GM19467 (cell line): ENCODE data around the gene TMPRSS4.

Experiments
- ATAC-seq: cut with Tn5 transposase; IDR thresholded peaks from one replicate; pipeline ENCODE4 v1.9.1; 2021; ENCODE audit warnings: mild to moderate bottlenecking, moderate library complexity; ENCODE audit not compliant: unreplicated experiment

Gene TMPRSS4

DNA sequence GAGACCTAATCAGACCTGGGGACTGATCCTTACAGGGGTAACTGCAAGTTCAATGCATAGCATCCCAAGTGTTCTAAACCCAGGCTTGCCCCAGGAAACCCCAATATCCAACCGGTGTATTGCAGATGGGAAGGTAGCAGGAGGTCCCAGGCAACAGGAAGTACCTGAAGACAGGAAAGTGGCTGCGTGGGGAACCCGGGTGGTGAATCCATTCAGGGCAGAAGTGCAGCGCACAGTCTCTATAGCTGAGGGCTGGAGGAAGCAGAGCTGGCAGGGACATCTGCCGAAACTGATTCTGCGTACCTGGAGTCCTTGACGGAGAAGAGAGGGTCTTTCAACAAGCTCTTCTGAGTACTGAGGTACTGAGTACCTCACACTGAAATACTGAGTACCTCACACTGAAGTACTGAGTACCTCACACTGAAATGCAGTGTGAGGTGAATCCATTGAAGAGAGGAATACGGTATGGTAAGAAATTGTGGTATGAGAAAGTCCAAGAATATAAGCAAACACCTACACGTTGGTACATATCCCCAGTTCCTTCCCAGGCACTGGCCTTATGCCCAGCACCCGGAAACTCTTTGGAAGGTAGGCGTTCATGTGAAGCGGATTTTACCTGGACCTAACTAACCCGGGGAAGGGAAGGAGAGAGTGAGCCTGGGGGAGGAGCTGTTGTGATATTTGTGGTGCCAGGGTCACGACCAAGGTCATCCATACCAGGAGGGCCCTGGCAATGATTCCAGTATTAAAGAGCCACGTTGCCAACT, 55.7 kb downstream of the TMPRSS4 start:
- no peak for ATAC-seq

DNA sequence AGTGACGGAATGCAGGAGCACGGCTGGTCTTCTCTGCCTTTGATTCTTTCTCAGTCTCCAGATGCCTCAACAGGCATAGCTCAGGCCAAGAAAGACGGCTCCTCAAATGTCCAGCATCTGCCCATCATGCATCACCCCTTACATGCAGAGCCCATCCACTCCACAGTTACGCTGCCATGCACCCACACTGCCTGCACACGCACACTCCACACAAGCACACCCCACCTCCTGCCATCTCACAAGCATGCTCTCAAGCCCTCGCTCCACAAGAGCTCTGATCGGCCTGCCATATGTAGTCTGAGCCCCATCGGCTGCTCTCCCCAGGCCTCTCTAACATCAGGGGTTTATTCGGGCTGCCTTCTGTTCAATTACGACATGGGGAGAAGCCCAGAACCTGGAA, 56.9 kb downstream of the TMPRSS4 start:
- ATAC-seq = no peak

DNA sequence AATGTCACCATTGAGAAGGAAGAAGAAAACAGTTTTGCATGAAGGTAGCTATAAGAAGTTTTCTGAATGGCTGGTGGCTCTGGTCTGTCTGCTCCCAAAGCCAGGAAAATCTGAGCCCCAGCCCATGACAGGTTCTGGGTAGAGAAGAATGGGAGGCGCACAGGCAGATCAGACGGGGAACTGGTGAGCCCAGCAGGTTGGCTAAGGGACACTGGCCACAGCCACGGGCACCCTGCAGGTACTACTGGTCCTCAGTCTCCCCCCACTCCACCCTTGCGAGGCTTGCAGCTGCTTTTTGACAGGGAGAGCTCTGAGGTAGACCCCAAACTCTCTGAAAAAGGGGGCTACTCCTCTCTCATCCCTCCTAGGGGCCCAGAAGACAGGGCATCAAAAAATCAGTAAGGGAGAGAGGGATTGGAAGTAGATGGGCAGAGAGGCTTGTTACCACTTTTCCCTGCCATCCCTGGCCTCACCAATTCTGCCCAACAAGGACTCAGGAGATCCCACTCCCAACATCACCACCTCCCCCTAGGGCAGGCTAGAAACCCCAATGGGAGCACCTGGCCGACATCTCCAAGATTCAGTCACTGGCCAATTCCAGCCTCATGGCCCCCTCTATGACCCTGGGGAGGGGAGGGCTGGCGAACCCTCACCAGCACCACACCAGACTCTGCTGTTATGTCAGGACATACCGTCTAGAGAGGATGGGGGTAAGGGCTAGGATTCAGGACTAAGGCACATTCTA, 58.3 kb downstream of the TMPRSS4 start:
- ATAC-seq = no peak

DNA sequence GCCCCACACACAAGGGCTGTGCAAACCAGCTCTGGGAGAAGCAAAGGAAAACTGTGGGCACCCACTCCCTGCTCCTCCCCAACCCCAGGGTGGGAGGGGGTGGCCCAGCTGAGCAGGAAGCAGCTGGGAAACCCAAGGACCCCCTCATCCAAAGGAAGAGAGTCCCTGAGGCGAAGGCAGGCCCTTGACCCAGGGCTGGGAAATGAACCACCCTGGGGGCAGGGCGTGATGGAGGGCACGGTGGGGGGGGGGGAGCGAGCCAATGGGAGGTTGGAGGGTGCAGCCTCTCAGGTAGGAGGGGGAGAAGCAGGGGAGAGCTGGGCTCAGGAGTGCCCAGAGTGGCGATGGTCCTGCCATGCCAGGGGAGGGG, 58.9 kb downstream of the TMPRSS4 start:
- no peak for ATAC-seq

DNA sequence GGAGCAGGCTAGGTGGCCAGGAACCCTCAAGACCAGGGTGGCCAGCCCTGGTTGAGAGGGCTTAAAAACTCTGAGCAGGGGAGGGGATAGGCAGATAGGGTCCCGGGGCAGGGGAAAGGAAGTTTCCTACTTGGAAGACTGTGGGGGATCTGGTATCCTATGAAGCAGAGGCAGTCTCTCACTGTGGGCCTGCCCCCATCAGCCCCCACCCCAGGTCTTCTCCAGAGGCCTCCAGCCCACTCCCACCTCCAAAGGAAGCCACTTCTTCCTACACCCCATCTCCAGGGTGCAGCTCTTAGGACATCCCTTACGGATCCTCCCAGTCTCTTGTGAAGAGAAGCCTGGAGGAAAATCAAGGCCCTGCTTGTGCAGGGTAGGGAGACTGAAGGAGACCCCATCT, 59.5 kb downstream of the TMPRSS4 start:
- ATAC-seq = no peak

DNA sequence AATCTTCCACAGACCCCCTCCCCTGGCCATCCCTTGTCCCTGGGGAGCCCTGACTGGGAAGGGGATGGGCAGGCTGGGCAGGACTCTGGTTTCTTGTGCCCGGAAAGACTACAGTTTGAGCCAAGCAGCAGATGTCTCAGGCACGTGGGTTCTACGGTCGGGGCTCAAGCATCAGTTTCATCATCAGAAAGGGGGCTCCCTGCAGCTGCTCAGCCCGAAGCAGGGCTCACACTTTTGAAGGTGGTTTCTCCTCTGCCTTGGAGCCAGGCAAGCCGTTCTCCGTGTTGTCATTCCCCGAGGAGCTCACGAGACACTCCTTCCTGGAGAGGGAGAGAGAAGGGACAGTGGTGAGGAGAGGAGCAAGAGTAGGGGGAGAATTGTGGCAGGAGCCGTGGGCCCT, 59.9 kb downstream of the TMPRSS4 start:
- no peak for ATAC-seq

DNA sequence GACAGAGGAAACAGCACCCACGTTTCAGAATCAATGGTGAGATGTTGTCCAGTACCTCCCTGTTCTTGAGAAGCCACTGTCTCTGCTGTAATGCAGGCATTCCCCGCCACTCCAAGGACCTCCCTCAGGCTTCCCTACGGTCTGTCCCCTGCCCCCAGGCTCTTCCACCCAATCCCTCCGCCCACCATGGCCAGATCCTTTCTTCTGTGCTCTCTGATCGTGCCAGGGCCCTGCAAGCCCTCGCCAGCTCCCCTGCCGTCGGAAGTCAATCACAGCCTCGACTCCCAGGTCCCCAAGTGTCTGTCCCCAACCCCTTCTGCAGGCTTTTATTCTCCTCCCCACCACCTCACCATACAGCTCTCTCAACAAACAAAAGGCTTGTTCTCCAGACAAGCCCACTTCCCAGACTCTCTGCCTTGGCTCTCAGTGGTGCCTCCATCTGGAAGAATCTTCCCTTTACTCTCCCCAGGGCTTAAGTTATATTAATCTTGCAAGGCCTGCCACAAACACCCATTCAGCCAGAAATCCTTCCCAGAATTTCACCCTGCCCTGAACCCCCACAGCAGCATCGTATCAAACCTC, 62.1 kb downstream of the TMPRSS4 start:
- no peak for ATAC-seq

DNA sequence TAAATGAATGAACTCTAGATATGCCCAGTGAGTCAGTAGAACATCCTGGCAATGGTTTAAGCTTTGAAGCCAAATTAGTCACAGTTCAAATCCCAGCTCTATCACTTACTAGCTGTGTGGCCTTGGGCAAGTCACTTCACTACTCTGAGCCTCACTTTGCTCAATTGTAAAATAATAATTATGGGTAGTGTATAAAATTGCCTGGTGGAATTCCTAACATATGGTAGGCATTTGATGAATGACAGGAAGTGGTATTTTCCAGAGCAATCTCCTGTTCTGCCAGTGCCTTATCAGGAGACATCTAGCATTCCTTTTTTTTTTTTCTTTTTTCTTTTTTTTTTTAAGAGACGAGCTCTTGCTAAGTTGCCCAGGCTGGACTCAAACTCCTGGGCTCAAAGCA, 62.7 kb downstream of the TMPRSS4 start:
- no peak for ATAC-seq

DNA sequence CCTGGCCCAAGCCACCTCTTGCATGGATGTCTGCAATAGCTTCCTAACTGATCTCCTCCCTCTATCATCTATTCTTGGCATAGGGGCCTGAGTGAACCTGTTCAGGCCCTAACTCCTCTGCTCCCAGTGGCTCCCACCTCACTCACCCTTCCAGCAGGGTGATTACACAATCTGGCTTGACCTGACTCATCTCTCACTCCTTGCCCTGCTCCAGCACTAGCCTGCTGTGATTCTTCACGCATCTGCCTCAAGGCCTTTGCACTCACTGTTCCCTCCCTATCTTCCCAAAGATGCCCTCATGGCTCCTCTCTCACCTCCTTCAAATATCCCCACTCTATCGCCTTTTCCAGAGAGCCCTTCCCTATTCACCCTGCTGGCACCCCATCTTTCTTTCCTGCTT, 65.2 kb downstream of the TMPRSS4 start:
- no peak for ATAC-seq

DNA sequence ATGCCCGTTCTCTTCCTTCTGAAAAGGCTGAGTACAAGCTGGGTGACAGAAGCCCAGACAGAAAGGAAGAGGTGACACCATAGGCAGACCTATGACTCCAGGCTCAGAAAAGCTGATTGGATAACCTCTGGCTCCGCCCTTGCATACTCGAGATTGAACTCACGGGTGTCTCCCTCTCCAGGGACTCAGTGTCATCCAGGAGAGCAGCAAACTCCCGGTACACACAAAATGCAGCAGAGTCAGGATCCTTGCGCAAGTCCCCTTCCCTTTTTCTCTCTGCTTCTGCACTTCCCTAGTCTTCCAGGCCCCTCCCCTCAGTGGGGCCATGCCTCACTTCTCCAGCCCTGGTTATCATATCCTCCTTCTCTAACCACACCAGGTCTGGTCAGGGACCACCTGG, 65.9 kb downstream of the TMPRSS4 start:
- ATAC-seq = no peak

DNA sequence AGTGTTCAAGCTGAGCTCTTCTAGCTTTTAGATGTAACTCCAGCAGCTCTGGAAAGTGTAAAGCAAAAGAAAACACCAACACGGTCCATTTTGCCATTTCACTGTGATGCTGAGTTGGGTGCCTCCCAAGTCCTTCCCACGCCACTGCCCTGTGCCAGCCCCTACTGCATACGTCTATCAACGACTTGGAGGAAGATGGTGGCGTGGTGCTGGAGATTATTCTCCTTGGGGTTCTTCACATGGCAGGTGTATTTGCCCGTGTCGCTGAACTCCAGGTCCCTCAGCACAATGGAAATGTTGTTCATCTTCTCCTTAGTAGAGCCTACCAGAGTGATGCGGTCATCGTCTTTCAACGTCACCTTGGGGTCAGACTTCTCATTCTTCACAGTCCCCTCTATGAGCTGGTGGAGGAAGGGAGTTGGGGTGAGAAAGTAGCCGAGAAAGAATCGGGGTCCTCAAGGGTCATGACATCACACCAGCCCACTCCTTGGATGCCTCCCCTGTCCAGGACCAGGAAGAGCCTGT, 66.8 kb downstream of the TMPRSS4 start:
- ATAC-seq = no peak

DNA sequence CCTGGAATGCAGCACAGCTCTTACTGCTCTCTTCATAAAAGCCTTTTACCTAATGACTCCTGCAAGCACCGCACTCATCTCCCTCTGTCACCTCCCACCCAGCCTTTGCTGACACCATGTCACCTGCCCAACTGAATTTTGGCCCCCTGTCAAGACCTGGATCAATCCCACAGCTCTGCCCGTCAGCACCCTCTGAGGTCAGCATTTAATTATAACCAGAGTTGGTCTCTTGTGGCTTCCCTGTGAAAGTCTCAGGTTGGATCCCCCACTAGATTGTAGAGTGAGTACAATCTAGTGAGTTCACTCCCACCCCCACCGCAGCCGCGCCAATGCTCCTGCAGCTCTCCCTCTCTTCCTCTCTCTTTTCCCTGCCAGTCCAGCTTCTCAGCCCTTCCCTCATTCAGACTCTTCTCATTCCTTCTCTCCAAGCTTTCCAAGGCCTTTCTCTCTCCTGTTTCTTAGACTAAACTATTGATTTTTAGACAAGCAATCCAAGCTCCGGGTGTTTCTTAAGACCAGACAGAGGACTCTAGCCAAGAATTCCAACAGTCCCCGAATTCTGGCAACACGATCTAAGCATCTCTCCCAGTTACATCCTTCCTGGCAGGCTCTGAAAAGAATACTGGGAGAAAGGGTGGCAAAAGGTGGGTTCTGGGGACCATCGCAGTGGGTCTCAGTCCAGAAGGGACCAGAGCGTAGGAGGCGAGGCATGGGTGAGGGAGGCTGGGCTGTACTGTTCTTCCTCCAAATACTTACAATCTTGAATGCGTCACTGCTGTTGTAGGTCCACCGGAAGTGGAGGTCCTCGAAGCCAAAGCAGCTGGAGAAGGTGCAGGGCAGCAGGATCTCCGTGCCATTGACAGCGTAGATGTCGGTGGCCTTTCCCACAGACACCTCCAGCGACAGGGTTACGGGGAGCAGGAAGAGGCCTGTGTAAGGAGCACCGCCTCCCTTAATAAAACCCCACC, 67.7 kb downstream of the TMPRSS4 start:
- no peak for ATAC-seq

DNA sequence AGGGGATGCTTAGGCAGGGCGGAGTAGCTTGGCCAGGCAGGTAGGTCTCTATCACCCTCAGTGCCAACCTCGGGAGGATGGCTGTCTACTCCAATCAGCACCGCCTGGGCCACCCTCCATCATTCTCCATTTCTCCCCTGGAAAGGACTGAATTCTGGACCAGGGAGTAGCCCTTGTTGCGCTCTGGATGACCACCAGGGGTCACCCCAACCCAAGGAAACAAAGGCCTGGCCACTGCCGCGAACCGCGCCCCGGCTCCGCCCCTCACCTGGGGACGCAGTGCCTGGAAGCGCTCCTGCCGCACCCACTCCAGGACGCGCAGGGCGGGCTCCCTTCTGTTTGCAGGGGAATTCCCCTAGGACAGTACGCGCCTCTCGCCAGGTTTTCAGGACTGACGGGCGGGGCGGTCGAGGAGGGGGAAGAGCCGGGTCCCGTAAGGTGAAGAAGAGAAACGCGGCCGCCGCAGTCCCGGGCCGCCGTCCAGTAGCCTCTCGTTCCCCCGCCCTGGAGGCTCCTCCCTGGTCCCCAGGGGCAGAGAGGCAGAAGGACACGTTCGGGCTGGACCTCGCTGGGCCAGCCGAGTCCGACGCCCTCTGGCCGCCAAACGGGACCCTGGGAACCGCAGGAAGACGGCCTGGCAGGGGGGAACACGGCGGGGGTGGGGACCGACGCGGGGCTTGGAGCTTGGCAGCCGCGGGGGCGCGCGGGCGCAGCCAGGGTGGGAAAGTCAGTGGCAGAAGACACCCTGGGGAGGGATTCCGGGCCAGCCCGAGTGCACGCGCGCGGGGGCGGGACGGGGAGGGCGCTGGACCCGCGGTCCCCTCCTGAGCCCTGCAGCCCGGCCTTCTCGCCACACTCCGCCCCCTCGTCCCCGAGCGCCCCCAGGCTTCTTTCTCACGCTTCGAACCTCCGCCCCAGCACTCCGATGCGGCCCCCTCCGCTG, 68.7 kb downstream of the TMPRSS4 start:
- peak; percentile 74 for ATAC-seq

DNA sequence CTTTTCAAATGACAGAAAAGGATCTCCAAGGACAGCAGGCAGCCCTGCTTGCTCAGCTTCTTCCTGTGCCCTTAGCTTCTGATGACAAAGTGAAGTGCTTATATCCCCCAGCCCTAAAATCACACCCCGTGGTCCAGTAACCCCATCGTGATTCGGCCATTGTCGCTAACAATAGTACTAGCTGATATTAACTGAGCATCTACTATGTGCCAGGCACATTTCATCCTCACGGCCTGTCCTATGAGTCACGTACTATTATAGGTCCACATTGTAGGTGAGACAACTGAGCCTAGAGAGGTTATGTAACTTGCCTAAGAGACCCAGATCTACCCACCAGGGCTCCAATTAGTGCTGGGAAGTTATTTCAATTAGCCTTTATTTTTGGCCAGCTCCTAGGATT, 69.7 kb downstream of the TMPRSS4 start:
- ATAC-seq = no peak

DNA sequence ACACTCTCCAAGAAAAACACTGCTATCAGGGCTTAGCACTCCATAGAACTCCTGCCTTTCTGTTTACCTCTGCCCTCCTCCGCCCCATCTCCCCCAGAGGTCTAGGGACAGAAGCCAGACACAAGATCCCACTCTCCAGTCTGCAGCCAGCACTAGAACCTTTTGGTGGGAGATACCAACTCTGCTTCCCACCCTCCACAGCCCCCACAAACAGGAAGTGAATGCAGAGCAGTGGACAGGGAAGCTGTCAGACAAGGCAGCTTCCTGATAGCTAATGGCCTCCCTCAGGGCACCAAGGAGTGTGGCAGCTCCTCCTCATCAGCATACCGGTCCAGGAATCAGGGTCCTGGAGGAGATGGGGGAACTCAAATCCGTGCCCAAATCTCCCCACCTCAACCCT, 70.6 kb downstream of the TMPRSS4 start:
- no peak for ATAC-seq

DNA sequence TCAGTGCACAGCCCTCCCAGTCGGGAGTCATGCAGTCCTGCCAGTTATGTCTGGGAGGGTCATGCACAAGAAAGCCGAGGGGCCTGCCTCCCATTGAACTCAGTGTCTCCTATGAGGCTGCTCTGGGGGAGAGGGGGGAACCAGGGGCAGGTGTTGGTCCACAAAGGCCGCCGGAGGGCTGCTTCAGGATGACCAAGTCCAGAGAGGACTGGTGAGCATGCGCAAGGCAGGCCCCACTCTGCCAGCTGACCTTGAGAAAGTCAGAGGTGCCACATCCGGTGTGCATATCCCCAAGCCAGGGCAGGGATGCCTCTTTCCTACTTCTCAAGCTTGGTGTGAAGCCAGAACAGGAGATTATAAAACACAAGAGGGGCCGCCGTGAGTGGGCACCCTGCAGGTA, 71.4 kb downstream of the TMPRSS4 start:
- no peak for ATAC-seq

DNA sequence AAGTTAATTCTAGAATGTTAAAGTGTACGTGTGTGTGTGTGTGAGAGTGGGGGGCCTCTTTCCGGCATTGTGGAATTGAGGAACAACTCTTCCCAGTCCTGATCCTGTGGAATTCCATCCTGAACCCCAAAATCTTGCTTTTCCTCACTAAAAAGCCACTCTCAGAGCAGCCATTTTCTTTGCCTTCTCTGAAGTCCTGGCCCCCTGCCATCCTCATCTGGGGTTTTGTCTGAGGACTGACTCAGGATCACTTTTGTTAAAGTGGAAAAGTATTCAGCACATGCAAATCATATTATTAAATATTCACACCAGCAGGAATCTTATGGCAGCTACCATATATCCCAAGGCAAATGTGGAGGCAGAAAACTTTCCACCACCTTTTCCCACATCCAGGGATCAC, 72.0 kb downstream of the TMPRSS4 start:
- ATAC-seq = no peak

DNA sequence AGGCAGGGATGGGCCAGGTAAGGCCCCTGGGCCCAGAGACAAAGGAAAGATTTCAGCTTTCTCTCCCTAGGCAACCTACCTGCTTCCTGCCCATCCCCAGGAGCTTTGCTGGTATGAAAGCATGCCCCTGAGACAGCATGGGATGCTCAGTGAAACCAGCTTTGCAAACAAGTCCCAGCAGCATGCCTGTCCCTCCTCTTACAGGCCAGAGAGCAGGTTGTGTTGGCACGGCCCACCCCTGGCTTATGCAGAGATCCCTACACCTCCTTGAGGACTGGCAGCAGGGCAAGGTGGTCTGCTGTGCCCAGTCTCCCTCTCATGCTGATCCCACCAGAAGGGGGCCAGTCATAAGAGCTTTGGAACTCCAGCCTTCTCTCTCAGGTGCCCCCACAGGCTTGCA, 72.6 kb downstream of the TMPRSS4 start:
- ATAC-seq = no peak

DNA sequence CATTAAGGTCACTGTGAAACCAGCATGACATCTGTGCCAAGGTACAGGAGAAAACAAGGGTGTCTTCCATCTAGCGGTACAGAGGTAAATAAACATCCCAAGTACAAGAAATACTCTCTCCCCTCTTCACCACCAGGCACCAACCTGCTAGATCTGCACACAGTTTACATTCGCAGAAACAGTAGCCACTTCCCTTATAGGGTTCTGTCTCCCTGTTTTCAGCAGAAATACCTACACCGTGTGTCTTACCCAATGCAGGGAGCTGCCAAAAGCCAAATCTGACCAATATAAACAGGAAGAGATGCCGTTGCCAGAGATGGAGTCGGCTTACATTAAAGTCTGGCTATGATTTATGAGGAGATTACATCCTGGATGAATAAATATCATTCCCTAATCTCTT, 74.6 kb downstream of the TMPRSS4 start:
- ATAC-seq = no peak

DNA sequence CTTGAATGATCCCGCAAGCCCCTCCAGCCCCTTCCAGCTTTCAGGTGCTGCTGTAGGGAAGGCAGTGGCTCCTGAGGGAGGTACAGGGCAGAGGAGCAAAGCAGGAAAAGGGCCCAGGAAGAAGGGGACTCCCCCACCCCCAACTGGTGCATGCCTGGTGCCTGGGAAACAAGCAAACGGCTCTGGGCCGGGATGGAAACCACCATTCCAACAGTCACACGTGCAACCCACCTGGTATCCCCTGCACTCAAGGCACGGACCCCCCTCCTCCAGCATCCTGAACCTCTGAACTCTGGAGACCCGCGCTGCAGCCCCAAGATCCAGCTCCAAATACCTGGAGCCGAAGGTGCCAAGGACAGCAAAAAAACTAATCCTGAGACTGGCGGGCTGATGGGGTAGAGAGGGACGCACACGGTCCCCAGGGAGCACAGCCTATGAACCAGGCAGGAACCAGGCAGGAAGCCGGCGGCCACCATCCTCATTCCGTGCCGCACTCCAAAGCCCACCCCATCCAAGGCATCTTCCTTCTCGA, 75.2 kb downstream of the TMPRSS4 start:
- ATAC-seq = no peak
